OCI-LY7 (cell line): ENCODE results near the gene STRADA. TPM values are rescaled to one million over a fixed set of nuclear protein-coding genes. Genes with fewer than 3 reads are reported as not detected.
A peak's percentile ranks its signal among the peaks of the same experiment; 100 is the strongest.

Experiments used
- BruUV-seq: library from RNA; stranded (reverse); fragments of 400-500 nt; replicated peaks from 2 replicates; lab custom pipeline; 2021; lab: Mats Ljungman, UMichigan
- CTCF ChIA-PET: fragments of 300-600 bp; sonication (Branson Sonifier 250); formaldehyde crosslinking; loops from one replicate; lab custom pipeline; 2022; ENCODE audit warnings: antibody characterized with exemption; ENCODE audit not compliant: unreplicated experiment; lab: Charles Lee
- POLR2A ChIA-PET: fragments of 300-600 bp; sonication (Branson Sonifier 250); formaldehyde crosslinking; loops from one replicate; lab custom pipeline; 2022; ENCODE audit warnings: antibody characterized with exemption; lab: Charles Lee
- DNase-seq: peaks from one replicate; pipeline ENCODE4 v3.0.0-alpha.2; 2015; ENCODE audit warnings: low spot score
- H2AFZ ChIP-seq: fragments of 200-600 bp; sonication (generic), shearing (Covaris generic); 2 replicates; pipeline ENCODE4 v1.6.1; 2014; ENCODE audit warnings: mild to moderate bottlenecking, antibody characterized with exemption, low read length, moderate library complexity
- H3K27ac ChIP-seq: fragments of 200-600 bp; sonication (generic); 2 replicates; pipeline ENCODE4 v1.5.1; 2014; ENCODE audit warnings: mixed run types, low read depth, mild to moderate bottlenecking, moderate library complexity, low read length, inconsistent platforms; ENCODE audit not compliant: poor library complexity, severe bottlenecking
- H3K36me3 ChIP-seq: fragments of 200-600 bp; sonication (generic); 2 replicates; pipeline ENCODE4 v1.6.1; 2014; ENCODE audit warnings: mild to moderate bottlenecking, antibody characterized with exemption, low read length, moderate library complexity, mixed read lengths; ENCODE audit not compliant: insufficient read depth
- H3K4me1 ChIP-seq: fragments of 200-600 bp; sonication (generic); 2 replicates; pipeline ENCODE4 v1.5.1; 2014; ENCODE audit warnings: mild to moderate bottlenecking, low read length; ENCODE audit not compliant: insufficient read depth, poor library complexity, severe bottlenecking
- H3K4me2 ChIP-seq: fragments of 200-600 bp; sonication (generic); 2 replicates; pipeline ENCODE4 v1.6.1; 2014; ENCODE audit warnings: mild to moderate bottlenecking, low read length
- H3K4me3 ChIP-seq: fragments of 200-600 bp; sonication (generic); 2 replicates; pipeline ENCODE4 v1.5.1; 2014; ENCODE audit warnings: mild to moderate bottlenecking, low read depth, low read length; ENCODE audit not compliant: poor library complexity, severe bottlenecking
- H3K79me2 ChIP-seq: fragments of 200-600 bp; sonication (generic); 2 replicates; pipeline ENCODE4 v1.6.1; 2016; ENCODE audit warnings: low read depth, mild to moderate bottlenecking, low read length, moderate library complexity, mixed read lengths; ENCODE audit not compliant: insufficient read depth
- H3K9me2 ChIP-seq: fragments of 200-600 bp; sonication (generic); 2 replicates; pipeline ENCODE4 v1.6.1; 2016; ENCODE audit warnings: mild to moderate bottlenecking, low read length, mixed read lengths; ENCODE audit not compliant: insufficient read depth
- H3K9me3 ChIP-seq: fragments of 200-600 bp; sonication (generic); 2 replicates; pipeline ENCODE4 v1.6.1; 2014; ENCODE audit warnings: mild to moderate bottlenecking, mixed run types, low read length, mixed read lengths
- H4K20me1 ChIP-seq: fragments of 200-600 bp; sonication (generic); 2 replicates; pipeline ENCODE4 v1.6.1; 2014; ENCODE audit warnings: mild to moderate bottlenecking, antibody characterized with exemption, low read length, moderate library complexity, mixed read lengths; ENCODE audit not compliant: insufficient read depth
- EZH2phosphoT487 ChIP-seq: fragments of 200-600 bp; sonication (generic); IDR thresholded peaks from 2 replicates; pipeline ENCODE4 v1.6.1; 2018; ENCODE audit warnings: low read depth, borderline replicate concordance, mild to moderate bottlenecking, mixed run types, antibody characterized with exemption, low read length, moderate library complexity, mixed read lengths
- intact Hi-C: fragments of 100-400 bp; cut with micrococcal nuclease; formaldehyde crosslinking; loops from one replicate; pipeline ENCODE4 v1.10.0; 2022; ENCODE audit not compliant: unreplicated experiment
- total RNA-seq, 2 experiments: library from RNA; depleted of rRNA in 1 of 2; stranded (reverse); fragments of >200 nt in 1 of 2; shearing (Covaris generic) in 1 of 2; gene quantifications; 2 replicates each; pipeline ENCODE4 v1.2.3, GENCODE V29; 2014 to 2022
- TF ChIP-seq, protein P1 (sequence below): fragments of 200-600 bp; sonication (generic); conservative IDR thresholded peaks from 2 replicates; pipeline ENCODE4 v1.5.1; 2014; ENCODE audit warnings: mild to moderate bottlenecking, antibody characterized with exemption, low read length, moderate library complexity, mixed read lengths

The STRADA gene
- total RNA-seq, 2 experiments from 2014 or later = 31.9 to 68.0 TPM

DNA sequence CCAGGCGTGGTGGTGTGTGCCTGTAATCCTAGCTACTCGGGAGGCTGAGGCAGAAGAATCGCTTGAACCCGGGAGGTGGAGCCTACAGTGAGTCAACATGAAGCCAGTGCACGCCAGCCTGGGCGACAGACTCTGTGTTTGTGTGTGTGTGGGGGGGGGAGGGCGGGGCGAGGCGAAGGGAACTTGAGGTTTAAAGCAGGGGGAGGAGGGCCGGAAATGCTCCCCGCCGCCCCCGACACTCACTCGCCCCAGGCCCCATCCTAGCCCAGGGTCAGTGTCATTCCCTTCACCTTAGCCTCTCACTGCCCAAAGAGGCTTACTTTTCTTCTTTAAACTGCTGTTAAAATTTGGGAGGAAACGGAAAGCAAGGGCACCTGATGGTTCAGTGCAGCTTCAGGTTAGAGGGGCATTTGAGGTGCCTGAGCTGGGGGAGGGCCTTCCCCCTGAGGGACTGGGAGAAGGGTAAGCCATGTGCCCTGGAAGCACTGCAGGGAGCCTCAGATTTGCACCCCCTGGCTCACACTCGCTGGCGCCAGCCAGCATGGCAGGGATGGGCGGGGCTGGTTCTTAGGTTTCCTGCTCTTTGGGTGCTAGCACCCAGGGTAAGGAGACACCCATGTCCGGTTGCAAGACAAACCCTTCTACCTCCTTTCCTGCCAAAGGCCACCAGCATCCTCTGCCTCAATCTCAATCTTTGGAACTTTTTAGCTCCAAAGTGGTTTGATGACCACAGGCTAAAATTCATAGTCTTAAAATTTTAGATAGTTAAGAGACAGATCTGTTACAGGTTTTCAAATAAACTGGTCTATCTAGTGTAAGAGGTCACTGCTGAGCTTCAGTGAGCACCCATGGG is 39.5 kb downstream of the STRADA start:
- H4K20me1 ChIP-seq = peaks cover 12% of the 10 kb centered on the region; the same call in 1 of the 2 replicates
- TF ChIP-seq, protein P1, sequence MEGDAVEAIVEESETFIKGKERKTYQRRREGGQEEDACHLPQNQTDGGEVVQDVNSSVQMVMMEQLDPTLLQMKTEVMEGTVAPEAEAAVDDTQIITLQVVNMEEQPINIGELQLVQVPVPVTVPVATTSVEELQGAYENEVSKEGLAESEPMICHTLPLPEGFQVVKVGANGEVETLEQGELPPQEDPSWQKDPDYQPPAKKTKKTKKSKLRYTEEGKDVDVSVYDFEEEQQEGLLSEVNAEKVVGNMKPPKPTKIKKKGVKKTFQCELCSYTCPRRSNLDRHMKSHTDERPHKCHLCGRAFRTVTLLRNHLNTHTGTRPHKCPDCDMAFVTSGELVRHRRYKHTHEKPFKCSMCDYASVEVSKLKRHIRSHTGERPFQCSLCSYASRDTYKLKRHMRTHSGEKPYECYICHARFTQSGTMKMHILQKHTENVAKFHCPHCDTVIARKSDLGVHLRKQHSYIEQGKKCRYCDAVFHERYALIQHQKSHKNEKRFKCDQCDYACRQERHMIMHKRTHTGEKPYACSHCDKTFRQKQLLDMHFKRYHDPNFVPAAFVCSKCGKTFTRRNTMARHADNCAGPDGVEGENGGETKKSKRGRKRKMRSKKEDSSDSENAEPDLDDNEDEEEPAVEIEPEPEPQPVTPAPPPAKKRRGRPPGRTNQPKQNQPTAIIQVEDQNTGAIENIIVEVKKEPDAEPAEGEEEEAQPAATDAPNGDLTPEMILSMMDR = no peak
- TF ChIP-seq EZH2phosphoT487 = no peak
- BruUV-seq = TSS peak; percentile 32
- peaks cover 75% of the 10 kb centered on the region for H3K4me1 ChIP-seq
- H3K36me3 ChIP-seq = peaks cover 66% of the 10 kb centered on the region
- peak overlapping the region; percentile 89 for H3K4me3 ChIP-seq
- ChIA-PET CTCF (no interaction called here), POLR2A (interaction anchor here (0.6 to 1.8 kb wide), 7 partner anchors 8 to 319 kb away, joined by 3 to 4 read pairs (median 3); partner anchors contain the start of gene DDX42)
- peak; percentile 85 for DNase-seq
- no peaks in the 10 kb centered on the region for H3K9me2 ChIP-seq
- intact Hi-C loops = loop anchor here (1.0 kb wide), 2 partner anchors 39 to 71 kb away; partner anchors contain the start of genes CCDC47 and STRADA
- peak overlapping the region; percentile 95 for H3K27ac ChIP-seq
- H3K4me2 ChIP-seq = peak overlapping the region; percentile 98
- H3K9me3 ChIP-seq = no peaks in the 10 kb centered on the region
- H2AFZ ChIP-seq = no peak overlapping the region
- H3K79me2 ChIP-seq = peaks cover 49% of the 10 kb centered on the region

DNA sequence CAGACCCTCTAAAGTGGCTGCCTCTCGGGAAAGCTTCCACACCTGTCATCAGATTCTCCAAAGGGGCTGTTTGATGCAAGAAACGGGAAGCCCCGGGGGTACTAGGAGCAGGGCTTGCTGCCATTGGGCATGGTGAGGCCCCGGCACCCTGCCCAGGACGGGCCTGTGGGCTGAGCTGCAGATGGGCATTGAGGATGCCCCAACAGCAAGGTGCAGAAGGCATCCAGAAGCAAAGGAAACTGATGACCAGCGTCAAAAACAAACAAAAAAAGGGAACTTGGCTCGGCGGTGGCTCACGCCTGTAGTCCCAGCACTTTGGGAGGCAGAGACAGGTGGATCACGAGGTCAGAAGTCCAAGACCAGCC is 40.2 kb downstream of the STRADA start:
- Histone ChIP-seq H4K20me1 (peaks cover 16% of the 10 kb centered on the region; the same call in 1 of the 2 replicates), H3K9me2 (no peaks in the 10 kb centered on the region), H3K27ac (peak overlapping the region; percentile 95), H3K9me3 (no peaks in the 10 kb centered on the region), H3K4me3 (peak overlapping the region; percentile 89), H3K36me3 (peaks cover 66% of the 10 kb centered on the region), H2AFZ (no peak overlapping the region), H3K4me2 (peak overlapping the region; percentile 98), H3K79me2 (peaks cover 52% of the 10 kb centered on the region), H3K4me1 (peaks cover 76% of the 10 kb centered on the region)
- ChIA-PET CTCF (no interaction called here), POLR2A (interaction anchor here (0.6 to 1.8 kb wide), 7 partner anchors 30 to 320 kb away, joined by 3 to 5 read pairs (median 4); partner anchors contain the start of gene DDX42)
- BruUV-seq = no TSS peak
- DNase-seq = peak; percentile 48
- intact Hi-C loops = no loop called here
- TF ChIP-seq, protein P1 = no peak
- no peak for TF ChIP-seq EZH2phosphoT487
